ENCODE measurements around the gene WDCP.
"Not testable (repeated sequence)": the region's sequence is repeated elsewhere in the genome, so short reads cannot be mapped to it uniquely, and the experiment has no call there.

WDCP gene

DNA sequence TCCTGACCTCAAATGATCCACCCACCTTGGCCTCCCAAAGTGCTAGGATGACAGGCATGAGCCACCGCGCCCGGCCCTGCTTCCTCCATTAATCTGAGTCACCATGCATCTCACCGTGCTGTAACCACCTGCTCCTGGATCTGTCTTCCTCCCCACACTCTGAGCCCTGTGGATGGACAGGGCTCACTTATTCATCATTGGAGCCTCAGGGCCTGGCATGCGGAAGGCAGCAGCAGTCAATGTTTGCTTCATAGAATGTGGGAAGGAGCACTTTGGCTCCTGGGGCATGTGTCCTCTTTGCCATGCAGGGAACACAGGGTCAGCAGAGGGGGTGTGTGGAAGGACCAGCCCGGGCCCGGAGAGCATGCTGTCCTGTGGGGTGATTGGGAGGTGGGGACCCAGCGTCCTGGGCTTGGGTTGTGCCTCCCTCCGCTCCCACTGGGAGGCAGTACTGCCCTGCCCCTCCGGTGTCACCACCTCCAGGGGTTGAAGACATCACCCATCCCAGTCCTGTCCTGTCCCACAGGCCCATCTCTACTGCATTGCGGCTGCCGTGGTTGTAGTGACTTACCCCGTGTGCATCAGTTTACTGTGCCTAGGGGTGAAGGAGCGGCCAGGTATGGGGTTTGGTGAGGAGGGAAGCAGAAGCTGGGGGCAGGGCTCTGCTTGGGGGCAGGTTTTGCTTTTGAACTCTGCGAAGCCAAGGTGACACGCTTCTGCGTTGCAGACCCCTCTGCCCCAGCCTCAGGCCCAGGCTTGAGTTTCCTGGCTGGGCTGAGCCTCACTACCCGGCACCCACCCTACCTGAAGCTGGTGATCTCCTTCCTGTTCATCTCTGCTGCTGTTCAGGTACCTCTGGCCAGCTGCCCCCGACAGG, 25.8 kb downstream of the WDCP start:
- no peak for DNase-seq

DNA sequence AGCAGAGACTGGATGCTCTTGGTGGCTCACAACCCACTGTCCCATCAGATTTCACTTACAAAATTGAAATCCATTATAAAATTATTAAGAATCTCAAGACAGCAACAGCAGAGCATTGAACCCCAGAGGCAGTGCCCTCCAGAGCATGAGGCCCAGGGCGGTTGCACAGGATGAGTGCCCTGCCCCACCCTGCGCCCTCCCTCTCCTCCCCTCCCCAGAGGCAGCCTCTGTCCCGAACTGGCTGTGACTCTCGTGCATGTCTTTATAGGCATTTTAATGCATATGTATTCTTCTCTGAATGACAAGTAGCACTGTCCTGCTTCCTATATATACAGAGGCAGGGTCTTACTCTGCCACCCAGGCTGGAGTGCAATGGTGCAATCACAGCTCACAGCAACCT, 26.9 kb downstream of the WDCP start:
- no peak for DNase-seq

DNA sequence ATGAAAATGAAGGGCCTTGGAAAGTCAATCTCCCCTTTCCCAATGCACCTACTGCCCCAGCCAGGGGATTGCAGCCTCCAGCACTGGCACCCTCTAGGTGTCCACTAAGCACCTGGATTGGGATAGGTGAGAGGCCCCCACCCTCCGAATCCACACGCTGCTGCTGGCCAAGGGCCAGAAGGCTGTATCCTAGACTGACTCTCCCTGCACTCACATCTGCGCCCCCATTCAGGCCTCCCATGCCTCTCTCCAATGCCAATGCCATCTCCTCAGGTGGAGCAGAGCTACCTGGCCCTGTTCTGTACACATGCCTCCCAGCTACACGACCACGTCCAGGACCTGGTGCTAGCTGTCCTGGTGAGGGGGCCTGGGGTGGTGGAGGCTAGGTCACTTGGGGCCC, 27.5 kb downstream of the WDCP start:
- DNase-seq: no peak

DNA sequence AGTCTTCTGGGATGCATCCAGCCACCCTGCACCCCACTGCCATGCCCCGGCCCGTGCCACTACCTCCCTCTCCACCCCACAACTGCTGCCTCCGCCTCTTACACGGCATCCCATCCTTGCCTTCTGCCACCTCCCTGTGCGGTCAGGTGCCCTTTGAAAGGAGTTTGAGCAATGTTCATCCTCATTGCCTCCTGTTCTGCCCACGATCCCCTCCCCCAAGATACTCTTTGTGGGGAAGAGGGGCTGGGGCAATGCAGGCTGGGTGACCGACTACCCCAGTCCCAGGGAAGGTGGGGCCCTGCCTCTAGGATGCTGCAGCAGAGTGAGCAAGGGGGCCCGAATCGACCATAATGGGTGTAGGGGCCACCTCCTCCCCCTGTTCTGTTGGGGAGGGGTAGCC, 28.9 kb downstream of the WDCP start:
- no peak for DNase-seq

DNA sequence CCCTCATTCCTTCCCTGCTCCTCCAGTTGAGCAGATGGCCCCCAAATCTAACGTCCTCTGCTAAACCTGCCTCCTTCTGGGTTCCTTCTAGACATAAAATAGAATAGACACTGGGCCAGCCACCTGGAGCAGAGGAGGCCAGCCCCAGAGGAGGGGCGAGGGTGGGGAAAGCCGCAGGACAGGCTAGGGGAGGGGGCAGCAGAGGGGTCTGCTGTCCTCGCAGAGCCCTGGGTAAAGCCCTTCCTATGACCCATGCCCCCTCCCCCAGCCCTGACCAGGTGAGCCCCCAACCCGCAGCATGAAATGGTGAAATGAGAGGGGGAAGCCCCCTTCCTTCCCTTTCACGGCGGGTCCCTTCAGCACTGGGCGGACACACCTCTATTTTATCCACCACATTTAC, 29.5 kb downstream of the WDCP start:
- no peak for DNase-seq

DNA sequence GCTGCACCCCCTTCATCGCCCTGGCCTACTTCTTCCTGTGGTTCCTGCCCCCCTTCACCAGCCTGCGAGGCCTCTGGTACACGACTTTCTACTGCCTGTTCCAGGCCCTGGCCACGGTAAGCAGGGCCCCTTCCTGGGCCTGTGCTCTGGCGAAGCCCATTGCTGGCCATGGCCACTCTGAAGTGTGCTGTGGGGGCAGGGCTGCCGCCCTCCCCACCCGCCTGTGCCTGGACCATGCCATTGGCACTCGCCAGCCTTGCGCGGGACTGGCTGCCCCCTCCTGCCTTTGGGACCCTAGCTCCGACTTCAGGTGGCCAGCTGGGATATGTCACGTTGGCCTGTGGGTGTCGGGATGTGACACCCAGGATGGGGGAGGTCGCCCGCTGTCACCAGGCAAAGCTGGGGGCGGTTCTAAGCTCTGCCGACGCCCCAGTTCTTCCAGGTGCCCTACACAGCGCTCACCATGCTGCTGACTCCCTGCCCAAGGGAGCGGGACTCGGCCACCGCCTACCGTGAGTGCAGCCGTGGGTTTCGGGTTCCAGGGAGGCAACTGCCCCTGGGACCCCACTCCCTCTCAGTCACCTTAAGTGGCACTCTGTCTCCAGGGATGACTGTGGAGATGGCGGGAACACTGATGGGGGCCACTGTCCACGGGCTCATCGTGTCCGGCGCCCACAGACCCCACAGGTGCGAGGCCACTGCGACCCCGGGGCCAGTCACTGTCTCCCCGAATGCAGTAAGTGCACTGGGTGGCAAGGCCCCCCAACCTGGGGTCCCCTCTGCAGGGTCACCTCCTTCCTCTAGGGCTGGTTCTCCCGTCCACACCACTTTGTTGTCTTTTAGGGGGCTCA, 30.1 kb downstream of the WDCP start:
- no peak for DNase-seq

DNA sequence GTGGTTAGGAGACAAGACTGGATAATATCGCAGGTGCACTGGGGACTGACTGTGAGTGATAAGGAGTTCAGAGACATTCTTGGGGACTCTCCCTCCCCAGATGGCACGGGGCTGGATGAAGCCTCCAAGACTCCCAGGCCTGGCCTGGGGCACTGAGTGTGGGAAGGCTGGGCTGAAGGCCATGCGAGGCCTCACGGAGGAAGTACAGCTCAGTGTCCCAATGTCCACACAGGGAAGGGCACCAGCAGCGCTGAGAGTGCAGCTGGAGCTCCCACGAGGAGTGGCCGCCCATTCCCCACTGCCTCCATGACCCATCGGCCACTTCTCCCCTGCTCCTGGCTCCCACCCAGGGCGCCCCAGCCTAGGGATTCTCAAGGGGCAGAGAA, 30.8 kb downstream of the WDCP start:
- no peak for DNase-seq

DNA sequence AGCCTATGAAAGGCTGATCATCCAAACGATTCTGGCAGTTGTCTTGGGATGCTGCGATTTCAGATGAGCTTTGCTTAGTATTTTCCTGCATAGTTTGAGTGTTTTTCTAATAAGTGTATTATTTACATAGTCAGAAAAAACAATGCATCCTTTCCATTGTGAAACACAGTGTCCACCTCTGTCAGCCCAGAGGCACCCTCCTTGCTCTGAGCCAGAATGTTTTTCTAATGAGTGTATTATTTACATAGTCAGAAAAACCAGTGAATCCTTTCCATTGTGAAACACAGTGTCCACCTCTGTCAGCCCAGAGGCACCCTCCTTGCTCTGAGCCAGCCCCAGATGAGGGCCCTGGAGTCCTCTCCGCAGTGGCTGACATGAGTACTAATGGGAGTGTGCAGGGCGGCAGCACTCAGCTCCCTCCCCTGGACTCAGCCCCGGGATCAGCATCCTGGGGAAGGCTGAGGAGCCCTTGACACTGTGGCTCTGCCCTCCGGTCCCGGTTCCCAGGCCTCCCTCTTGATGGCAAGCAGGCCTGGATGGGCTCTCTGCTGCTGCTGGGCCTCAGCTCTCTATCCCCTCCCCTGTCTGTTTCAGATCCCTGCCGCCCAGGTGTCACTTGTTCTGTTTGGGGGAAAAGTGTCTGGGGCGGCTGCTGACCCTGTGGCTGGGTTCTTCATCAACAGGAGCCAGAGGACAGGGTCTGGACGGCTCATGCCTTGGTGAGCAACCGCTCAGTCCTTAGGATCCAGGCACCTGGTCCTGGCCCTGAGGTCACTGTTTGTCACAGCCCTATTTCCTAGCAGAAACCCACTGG, 31.4 kb downstream of the WDCP start:
- no peak for DNase-seq

DNA sequence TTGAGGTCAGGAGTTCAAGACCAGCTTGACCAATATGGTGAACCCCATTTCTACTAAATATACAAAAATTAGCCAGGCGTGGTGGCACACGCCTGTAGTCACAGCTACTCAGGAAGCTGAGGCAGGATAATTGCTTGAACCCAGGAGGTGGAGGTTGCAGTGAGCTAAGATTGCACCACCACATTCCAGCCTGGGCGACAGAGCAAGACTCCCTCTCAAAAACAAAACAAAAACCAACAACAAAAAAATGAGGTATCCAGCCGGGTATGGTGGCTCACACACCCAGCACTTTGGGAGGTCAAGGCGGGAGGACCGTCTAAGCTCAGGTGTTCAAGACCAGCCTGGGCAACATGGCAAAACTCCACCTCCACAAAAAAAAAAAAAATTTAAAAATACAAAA, 32.3 kb downstream of the WDCP start:
- DNase-seq: not testable (repeated sequence)

DNA sequence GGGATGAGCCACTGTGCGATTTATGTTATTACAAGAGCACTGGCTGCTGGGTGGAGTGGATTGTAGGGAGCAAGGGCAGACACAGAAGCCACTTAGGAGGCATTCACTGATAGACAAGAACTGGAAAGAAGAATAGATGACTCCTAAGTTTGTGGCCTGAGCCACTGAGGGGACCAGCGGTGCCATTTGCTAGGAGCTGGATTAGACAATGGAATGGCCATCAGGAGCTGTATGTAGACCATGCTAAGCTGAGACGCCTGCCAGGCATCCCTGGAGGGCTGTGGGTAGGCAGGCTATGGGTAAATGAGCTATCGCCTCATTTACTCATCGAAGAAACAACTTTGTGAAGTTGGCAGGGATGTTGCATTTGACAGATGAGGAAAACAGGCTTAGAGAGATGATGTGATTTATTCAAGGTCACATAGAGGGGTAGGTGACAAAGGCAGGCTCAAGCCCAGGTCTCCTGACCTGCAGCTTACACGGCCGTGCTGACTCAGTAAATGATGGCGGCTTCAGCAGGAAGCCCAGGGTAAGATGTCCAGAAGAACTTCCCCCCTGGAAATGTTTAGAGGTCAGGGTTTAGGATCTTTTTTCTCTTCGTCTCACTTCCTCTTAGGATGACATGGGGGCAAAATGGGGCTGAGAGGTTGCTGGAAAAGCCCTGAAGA, 34.5 kb downstream of the WDCP start:
- DNase-seq: no peak

DNA sequence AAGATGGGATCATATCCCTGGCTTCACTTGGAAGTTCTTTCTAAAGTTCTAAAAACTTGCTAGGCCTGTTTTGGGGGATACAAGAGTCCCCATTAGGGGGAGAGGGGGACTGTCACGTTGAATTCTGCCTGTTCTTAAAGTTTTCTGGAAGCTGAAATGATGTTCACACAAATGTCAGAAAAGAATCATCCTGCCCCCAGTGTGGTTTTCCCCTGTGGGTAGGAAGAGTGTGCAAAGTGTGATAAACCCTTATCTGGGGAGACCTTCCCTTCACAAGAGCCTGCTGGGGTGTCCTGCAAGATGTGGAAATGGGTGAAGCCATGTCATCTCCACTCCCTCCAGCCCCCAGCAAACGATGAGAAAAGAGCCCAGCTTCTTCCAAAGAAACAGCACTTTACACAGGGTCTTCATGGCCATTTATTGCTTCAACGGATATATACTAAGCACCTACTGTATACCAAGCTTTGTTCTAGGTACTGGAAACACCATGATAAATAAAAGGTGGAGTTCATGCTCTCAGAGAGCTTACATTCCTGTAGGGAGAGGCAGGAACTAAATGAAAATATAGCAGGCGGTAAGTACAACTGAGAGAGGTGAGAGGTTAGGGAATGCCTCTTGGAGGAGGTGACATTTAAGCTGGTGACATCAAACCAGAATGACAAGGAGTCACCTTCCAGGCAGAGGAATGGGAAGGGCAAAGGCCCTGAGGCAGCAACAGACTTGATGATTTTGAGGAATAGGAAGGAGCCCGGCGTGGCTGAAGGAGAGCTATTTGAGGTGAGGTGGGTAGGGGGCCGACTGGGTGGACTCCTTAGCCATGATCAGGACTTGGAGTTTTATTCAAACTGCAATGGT, 35.7 kb downstream of the WDCP start:
- no peak for DNase-seq

DNA sequence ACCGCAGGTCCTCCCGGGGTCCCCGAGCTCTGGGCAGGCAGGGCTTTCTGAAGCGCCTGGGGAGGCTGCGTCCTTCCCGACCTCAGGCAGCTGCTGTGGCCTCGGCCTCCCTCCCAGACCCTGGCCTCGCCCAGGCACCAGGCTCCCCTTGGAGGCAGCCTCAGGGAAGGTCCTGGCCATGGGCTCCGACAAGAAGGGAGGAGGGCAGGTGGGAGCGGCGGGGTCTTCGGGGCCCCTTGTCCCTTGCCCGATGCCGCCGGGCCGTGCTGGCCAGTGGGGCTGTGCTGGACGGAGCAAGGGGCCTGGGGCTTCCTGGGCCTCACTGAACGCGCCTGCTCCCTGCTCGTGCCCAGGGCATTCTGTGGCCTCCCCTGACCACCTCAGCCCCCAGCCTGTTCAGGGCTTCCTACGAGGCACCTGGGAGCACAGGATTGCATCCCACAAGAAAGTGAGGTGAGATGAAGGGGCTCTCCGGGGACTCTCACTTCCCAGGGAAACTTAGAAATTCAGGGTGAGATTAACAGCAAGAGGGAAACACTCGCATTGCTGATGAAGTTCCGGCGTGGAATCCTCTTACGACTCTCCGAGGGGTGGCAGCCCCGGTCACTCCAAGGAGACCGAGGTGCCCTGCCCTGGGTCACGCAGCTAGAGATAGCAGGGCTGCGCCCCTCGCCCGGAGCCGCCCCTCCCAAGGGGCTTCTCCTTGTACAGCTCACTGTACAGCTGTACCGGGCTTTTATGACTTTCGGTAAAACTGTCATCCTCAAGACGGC, 36.5 kb downstream of the WDCP start:
- DNase-seq: no peak

DNA sequence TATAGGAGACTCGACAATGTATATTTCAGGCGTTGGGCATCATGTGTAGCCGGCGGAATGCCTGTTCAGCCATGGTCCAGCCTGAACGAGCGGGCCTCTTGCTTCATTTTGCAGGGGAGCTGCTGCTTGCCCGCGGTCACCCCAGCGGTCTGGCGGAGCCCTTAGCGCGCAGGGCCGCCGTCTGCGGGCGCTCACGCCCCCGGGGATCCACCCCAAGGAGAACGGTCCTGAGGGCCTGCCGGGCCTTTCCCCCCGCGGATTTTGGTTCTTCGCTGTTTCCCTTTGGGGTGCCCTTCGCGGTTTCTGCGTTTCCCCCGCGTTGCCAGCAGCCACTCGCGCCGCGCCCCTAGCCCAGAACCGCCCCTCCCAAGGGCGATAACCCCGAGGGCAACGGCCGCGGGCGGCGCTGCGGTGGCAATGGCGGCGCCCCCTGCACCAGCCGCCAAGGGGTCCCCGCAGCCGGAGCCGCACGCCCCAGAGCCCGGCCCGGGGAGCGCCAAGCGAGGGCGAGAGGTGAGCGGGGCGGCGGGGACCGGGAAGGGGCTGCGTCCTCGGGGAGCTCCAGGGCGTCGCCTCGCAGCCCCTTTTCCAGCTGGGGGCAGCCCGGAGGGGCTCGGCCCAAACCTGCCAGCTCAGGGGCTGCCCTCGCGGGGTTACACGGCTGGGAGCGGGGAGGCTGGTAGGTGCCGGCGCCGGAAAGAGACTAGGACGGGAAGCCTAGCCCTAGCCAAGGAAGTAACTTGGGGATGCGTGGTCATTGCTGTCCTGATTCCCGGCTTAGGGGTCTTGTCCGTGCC, 37.3 kb downstream of the WDCP start, which contains the start of gene MFSD2B:
Gene MFSD2B, plus strand, starts transcription at position 406 of the 797 bp plus-strand sequence. Its CDS starts 12 bp downstream, at position 418.
- no peak for DNase-seq

DNA sequence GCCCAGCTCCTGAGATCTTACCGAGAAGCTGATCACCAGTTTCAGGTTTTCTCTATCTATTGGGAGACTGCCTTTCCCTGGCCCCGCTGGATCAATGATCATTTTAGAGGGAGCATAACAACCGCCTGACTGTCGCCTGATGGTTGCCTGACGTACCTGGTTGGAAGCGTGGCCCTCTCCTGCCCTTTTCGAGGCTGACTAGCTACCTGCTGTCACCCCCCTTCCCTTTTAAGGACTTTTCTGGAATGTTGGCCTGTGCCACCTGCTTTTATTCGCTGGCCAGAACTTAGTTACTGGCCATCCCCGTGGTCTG, 37.9 kb downstream of the WDCP start:
- no peak for DNase-seq

DNA sequence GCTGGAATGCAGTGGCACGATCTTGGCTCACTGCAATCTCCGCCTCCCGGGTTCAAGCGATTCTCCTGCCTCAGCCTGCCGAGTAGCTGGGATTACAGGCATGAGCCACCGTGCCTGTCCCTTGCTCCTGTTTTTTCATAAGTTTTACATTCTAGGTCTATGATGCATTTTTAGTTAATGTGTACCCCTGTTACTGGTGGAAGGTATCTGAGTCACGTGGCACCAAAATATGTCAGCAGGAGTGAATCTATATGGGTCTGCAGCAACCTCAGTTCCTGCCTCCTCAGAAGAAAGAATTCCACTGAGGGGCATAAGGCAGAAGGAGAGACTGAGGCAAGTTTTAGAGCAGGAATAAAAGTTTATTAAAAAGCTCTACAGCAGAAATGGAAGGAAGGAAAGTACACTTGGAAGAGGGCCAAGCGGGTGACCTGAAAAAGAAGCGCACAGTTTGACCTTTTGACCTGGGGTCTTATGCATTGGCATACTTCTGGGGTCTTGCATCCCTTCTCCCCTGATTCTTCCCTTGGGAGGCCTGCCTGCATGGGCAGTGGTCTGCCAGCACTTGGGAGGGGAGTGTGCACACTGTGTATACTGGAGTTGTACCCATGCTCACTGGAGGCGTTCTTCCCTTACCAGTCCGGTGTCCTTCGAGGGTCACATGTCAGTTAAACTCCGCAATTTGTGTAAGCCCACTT, 38.4 kb downstream of the WDCP start:
- DNase-seq: no peak

DNA sequence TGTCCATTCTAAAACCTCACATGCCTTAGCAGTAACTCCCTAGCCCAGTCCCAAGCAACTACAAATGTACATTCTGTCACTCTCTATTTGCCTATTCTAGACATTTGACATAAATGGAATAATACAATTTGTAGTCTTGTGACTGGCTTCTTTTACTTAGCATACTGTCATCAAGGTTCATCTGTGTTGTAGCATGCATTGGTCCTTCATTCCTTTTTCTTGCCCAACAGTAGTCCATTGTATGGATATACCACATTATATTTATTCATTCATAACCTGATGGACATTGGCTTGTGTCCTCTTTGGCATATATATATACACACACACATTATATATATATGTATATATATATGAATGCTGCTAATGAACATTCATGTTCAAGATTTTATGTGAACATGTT, 39.5 kb downstream of the WDCP start:
- DNase-seq: no peak

DNA sequence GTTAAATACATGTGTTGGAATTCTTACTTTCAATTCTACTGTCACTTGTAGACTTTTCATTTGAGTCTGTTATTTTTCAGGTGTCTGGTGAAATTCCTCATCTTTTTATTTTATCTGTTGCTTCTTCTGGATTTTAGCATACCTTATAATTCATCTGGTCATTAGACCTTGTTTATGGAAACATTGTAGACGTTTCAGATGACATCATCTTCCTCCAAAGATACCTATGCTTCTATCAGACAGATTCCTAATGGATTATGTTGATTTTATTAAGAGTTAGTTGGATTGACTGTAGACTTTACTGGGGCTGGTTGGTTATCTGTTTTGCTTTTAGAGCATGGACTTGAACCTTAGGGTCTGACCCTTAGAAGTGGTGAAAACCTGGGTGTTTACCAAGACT, 52.6 kb downstream of the WDCP start:
- no peak for DNase-seq

DNA sequence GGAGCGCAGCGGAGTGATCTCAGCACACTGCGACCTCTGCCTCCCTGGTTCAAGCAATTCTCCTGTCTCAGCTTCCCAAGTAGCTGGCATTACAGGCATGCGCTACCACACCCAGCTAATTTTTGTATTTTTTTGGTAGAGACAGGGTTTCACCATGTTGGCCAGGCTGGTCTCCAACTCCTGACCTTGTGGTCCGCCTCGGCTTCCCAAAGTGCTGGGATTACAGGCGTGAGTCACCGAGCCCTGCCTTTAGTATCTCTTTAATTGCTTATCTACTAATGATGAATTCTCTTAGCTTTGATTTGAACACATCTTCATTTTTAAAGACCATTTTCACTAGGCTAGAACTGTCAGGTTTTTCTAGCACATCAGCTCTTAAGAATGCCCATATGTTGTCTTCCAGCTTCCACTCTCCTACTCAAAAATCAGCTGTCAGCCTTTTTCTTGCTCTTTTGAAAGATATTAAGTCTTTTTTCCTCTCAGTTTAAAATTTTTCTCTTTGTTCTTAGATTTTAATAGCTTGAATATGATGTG, 53.4 kb downstream of the WDCP start:
- no peak for DNase-seq

DNA sequence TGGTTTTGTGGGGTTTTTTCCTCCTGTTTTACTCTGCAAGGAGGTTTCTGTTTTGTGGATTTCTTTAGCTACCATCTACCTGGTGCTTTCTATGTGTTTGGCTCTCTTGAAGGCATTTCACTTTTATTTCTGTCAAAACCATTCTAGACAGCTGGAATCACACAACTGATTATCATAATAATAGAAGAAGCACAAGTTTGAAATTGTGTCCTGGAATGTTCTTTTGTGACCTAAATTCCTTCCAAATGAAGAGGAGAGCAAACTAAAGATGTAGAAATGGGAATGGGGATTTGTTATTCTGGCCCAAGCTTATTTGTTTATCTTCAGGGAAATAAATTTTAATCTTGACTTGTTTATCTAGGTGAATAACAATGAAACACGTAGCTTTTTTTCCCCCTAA, 54.3 kb downstream of the WDCP start:
- no peak for DNase-seq
